ENCODE data around the gene FAM171A2.

DNA sequence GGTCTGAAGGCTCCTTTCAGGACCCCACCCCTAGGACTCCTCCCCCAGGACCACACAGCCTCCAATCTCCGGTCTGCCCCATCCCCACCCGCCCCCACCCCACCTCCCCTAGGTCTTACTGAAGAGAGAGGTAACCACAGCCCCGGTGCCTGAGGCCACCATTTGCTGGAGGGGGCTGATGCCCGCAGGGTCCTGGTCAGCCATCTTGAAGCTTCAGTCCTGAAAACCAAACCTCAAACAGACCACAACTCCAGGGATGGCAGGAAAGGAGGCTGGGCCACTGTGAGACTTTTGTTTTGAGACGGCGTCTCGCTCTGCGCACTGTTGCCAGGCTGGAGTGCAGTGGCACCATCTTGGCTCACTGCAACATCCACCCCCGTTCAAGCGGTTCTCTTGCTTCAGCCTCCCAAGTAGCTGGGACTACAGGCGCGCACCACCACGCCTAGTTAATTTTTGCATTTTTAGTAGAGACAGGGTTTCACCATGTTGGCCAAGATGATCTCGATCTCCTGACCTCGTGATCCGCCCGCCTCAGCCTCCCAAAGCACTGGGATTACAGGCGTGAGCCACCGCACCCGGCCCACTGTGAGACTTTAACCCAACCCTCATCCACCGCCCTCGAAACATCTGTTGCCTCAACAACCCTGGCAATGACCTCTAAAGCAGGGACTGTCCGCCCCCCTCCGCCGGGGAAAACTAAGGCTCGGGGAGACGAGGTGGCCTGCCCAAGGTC is 40.1 kb downstream of the FAM171A2 start:
- TF ChIP-seq NFE2L2 (IDR thresholded peaks at IDR 0.05; ENCODE audit: low read depth, low read length) (no peak), POLR2A (IDR thresholded peaks at IDR 0.05; ENCODE audit: low read depth, low read length) (no peak), RAD21 (IDR thresholded peaks at IDR 0.05; ENCODE audit: low read length) (no peak), MAZ (IDR thresholded peaks at IDR 0.05; ENCODE audit: borderline replicate concordance, low read depth, low read length) (no peak), RFX5 (IDR thresholded peaks at IDR 0.05; ENCODE audit: low read depth, low read length) (no peak), FOS (IDR thresholded peaks at IDR 0.05; ENCODE audit: low read depth, low read length) (no peak), CEBPB (IDR thresholded peaks at IDR 0.05; ENCODE audit: low read depth, low read length) (no peak), SMC3 (IDR thresholded peaks at IDR 0.05; ENCODE audit: low read depth, low read length) (no peak)
- TF ChIP-seq, protein P1, sequence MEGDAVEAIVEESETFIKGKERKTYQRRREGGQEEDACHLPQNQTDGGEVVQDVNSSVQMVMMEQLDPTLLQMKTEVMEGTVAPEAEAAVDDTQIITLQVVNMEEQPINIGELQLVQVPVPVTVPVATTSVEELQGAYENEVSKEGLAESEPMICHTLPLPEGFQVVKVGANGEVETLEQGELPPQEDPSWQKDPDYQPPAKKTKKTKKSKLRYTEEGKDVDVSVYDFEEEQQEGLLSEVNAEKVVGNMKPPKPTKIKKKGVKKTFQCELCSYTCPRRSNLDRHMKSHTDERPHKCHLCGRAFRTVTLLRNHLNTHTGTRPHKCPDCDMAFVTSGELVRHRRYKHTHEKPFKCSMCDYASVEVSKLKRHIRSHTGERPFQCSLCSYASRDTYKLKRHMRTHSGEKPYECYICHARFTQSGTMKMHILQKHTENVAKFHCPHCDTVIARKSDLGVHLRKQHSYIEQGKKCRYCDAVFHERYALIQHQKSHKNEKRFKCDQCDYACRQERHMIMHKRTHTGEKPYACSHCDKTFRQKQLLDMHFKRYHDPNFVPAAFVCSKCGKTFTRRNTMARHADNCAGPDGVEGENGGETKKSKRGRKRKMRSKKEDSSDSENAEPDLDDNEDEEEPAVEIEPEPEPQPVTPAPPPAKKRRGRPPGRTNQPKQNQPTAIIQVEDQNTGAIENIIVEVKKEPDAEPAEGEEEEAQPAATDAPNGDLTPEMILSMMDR (conservative IDR thresholded peaks at IDR 0.05; ENCODE audit: low read depth, low read length), result no peak
- TF ChIP-seq, protein P2, sequence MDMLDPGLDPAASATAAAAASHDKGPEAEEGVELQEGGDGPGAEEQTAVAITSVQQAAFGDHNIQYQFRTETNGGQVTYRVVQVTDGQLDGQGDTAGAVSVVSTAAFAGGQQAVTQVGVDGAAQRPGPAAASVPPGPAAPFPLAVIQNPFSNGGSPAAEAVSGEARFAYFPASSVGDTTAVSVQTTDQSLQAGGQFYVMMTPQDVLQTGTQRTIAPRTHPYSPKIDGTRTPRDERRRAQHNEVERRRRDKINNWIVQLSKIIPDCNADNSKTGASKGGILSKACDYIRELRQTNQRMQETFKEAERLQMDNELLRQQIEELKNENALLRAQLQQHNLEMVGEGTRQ (IDR thresholded peaks at IDR 0.05; ENCODE audit: low read depth, low read length), result no peak

Data from IMR-90 (cell line).